AG04450 (cell line): Measurements from ENCODE around the gene C20orf144. TPM values are rescaled to one million over a fixed set of nuclear protein-coding genes. Genes with fewer than 3 reads are reported as not detected.
"Not testable (repeated sequence)": the region's sequence is repeated elsewhere in the genome, so short reads cannot be mapped to it uniquely, and the experiment has no call there.

Source experiments
- CTCF ChIA-PET: fragments of 300-600, 350-600 bp; formaldehyde crosslinking; extraction: SDS; loops from one replicate; lab custom pipeline; 2022; ENCODE audit warnings: antibody characterized with exemption, inconsistent platforms; lab: Charles Lee
- POLR2A ChIA-PET: fragments of 350-600 bp; formaldehyde crosslinking; extraction: SDS; loops from one replicate; lab custom pipeline; 2021; ENCODE audit warnings: antibody characterized with exemption, inconsistent platforms; lab: Yijun Ruan, JAX
- DNase-seq: peaks from one replicate; pipeline ENCODE4 v3.0.0-alpha.2; 2011; ENCODE audit warnings: low read depth, low spot score
- H3K27ac ChIP-seq: one replicate; pipeline ENCODE4 v1.5.1; 2012; ENCODE audit warnings: low read depth, low read length, control low read depth
- H3K27me3 ChIP-seq: one replicate; pipeline ENCODE4 v1.6.0; 2012; ENCODE audit warnings: low read length; ENCODE audit not compliant: control insufficient read depth, insufficient read depth
- H3K4me3 ChIP-seq: 2 replicates; pipeline ENCODE4 v1.5.1; 2011; ENCODE audit warnings: mild to moderate bottlenecking, low read depth, low read length, control low read depth
- H3K9me3 ChIP-seq: 2 replicates; pipeline ENCODE4 v1.5.1; 2012; ENCODE audit warnings: low read length; ENCODE audit not compliant: control insufficient read depth, insufficient read depth
- polyA plus RNA-seq: library from polyadenylated mRNA; depleted of rRNA; stranded (reverse); fragments of >200 nt; gene quantifications from 2 replicates; pipeline ENCODE4 v1.2.3, GENCODE V29; 2011
- TF ChIP-seq, protein P1 (sequence below): IDR thresholded peaks from 2 replicates; pipeline ENCODE4 v1.5.1; 2011; ENCODE audit warnings: low read depth, low read length, control low read depth, inconsistent platforms

The C20orf144 gene
- polyA plus RNA-seq, 1 experiment, result 0.14 TPM

DNA sequence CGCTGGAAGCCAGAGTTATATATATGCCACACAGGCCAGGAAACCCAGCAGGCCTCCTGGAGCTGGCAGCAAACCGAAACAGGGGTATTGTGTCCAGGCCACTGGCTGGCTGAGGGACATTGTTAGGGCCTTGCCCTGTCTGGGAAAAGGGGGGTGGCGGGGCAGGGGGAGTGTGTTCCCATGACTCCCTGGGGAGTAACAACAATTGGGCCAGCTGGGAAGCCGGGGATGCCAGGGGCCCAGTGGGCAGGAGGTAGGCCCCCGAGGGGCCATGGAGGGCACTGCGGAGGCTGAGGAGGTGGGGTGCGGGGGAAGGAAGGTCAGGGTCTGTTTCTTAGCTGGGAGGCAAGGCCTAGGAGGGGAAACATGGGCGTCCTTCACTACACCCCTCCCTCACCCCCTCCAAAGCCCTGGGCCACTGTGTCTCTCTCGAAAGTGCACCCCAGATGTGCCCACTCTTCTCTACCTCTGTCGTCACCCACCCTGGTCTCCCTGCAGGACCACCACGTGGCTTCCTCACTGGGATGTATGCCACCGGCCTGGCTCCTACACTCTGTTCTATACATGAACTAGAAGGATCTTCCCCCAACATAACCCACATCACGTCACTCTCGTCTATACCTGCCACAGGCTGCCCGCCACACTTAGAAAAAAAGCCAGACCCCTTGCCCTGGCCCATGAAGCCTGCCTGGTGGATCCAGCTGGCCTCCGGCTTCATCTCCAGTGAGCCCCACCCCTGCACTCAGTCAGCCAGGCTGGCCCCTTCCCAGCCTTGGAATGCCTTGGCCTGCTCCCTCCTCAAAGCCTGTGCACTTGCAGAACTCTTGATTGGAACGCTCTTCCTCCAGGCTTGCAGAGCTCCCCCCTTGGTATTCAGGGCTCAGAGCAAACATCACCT lies 31.9 kb downstream of the C20orf144 start:
- H3K27ac ChIP-seq, result peak overlapping the region; percentile 2
- H3K9me3 ChIP-seq, result peaks cover 5% of the 10 kb centered on the region; the same call in 1 of the 2 replicates
- TF ChIP-seq, protein P1, sequence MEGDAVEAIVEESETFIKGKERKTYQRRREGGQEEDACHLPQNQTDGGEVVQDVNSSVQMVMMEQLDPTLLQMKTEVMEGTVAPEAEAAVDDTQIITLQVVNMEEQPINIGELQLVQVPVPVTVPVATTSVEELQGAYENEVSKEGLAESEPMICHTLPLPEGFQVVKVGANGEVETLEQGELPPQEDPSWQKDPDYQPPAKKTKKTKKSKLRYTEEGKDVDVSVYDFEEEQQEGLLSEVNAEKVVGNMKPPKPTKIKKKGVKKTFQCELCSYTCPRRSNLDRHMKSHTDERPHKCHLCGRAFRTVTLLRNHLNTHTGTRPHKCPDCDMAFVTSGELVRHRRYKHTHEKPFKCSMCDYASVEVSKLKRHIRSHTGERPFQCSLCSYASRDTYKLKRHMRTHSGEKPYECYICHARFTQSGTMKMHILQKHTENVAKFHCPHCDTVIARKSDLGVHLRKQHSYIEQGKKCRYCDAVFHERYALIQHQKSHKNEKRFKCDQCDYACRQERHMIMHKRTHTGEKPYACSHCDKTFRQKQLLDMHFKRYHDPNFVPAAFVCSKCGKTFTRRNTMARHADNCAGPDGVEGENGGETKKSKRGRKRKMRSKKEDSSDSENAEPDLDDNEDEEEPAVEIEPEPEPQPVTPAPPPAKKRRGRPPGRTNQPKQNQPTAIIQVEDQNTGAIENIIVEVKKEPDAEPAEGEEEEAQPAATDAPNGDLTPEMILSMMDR, result no peak
- ChIA-PET CTCF (interaction anchor here (0.5 kb wide), 1 partner anchor 250 kb away, joined by 3 read pairs; no protein-coding TSS in a partner anchor), POLR2A (no interaction called here)
- no peak for DNase-seq
- no peaks in the 10 kb centered on the region for H3K27me3 ChIP-seq
- no peak overlapping the region for H3K4me3 ChIP-seq

DNA sequence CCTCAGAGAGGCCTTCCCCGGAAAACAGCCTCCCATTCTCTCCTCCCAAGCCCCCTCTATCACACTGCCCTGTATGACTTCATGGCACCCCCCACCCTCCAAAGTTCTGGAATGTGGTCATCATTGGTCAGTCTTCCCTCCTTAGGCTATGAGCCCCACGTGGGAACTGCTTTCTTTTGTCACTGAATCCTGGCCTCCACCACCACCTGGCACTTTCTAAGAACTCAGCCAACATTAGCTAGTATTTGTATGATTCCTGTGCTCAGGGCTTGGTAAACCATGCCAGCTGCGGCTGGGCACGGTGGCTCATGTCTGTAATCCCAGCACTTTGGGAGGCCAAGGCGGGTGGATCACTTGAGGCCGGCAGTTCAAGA lies 32.5 kb downstream of the C20orf144 start:
- ChIA-PET CTCF (interaction anchor here (0.5 kb wide), 1 partner anchor 250 kb away, joined by 3 read pairs; no protein-coding TSS in a partner anchor), POLR2A (no interaction called here)
- Histone ChIP-seq H3K27me3 (no peaks in the 10 kb centered on the region), H3K4me3 (no peak overlapping the region), H3K27ac (no peak overlapping the region), H3K9me3 (peaks cover 5% of the 10 kb centered on the region; the same call in 1 of the 2 replicates)
- no peak for DNase-seq
- TF ChIP-seq, protein P1, result no peak

DNA sequence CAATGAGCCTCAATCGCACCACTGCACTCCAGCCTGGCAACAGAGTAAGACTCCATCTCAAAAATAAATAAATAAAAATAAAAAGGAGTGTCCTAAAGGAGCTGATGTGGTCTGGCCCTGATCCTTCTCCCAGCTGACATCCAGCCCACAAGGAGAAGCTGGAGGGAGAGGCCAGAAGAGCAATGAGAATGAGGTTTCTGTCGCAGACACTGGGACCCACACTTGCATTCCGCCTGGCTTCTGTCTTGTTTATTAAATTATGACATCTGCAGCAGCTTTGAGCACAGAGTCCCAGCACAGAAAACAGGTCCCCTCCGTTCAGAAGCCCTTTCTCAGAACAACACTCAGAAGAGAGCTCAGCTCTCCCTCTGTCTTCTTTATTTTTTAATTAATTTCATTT lies 34.3 kb downstream of the C20orf144 start:
- Histone ChIP-seq H3K4me3 (no peak overlapping the region), H3K9me3 (peaks cover 13% of the 10 kb centered on the region; the same call in 1 of the 2 replicates), H3K27ac (no peak overlapping the region), H3K27me3 (no peaks in the 10 kb centered on the region)
- DNase-seq, result no peak
- TF ChIP-seq, protein P1, result no peak
- ChIA-PET CTCF (interaction anchor here (0.5 kb wide), 1 partner anchor 1557 kb away, joined by 8 read pairs; no protein-coding TSS in a partner anchor), POLR2A (interaction anchor here (0.6 kb wide), 1 partner anchor 25 kb away, joined by 10 read pairs; no protein-coding TSS in a partner anchor)

DNA sequence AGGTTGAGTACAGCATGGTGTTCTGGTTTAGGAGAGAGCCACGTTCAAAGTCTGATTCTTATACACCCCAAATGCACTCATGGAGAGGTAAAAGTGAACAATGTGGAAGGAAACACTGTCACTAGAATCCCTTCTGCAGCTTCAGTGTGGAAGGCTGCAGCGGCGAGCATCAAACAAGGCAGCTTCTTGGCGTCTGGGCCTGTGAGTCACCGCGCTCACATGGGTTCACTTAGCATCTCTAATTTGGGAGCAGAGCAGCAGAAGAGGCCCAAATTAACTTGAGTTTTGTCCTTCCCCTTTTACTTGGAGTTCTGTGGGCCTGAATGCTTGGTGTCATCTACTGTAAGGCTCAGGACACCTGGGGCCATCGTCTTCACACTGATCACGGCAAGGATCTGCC lies 35.0 kb downstream of the C20orf144 start:
- no peaks in the 10 kb centered on the region for H3K27me3 ChIP-seq
- peaks cover 13% of the 10 kb centered on the region; the same call in 1 of the 2 replicates for H3K9me3 ChIP-seq
- no peak overlapping the region for H3K4me3 ChIP-seq
- ChIA-PET CTCF (no interaction called here), POLR2A (no interaction called here)
- no peak for DNase-seq
- no peak overlapping the region for H3K27ac ChIP-seq
- TF ChIP-seq, protein P1, result no peak

DNA sequence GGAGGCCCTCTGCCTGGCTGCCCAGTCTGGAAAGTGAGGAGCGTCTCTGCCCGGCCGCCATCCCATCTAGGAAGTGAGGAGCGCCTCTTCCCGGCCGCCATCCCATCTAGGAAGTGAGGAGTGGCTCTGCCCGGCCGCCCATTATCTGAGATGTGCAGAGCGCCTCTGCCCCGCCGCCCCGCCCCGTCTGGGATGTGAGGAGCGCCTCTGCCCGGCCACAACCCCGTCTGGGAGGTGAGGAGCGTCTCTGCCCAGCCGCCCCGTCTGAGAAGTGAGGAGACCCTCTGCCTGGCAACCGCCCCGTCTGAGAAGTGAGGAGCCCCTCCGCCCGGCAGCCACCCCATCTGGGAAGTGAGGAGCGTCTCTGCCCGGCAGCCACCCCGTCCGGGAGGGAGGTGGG lies 36.8 kb downstream of the C20orf144 start:
- POLR2A ChIA-PET, DNase-seq, CTCF ChIA-PET, H3K4me3 ChIP-seq, H3K27me3 ChIP-seq, H3K27ac ChIP-seq: not testable (repeated sequence)
- peaks cover 13% of the 10 kb centered on the region; the same call in 1 of the 2 replicates for H3K9me3 ChIP-seq

DNA sequence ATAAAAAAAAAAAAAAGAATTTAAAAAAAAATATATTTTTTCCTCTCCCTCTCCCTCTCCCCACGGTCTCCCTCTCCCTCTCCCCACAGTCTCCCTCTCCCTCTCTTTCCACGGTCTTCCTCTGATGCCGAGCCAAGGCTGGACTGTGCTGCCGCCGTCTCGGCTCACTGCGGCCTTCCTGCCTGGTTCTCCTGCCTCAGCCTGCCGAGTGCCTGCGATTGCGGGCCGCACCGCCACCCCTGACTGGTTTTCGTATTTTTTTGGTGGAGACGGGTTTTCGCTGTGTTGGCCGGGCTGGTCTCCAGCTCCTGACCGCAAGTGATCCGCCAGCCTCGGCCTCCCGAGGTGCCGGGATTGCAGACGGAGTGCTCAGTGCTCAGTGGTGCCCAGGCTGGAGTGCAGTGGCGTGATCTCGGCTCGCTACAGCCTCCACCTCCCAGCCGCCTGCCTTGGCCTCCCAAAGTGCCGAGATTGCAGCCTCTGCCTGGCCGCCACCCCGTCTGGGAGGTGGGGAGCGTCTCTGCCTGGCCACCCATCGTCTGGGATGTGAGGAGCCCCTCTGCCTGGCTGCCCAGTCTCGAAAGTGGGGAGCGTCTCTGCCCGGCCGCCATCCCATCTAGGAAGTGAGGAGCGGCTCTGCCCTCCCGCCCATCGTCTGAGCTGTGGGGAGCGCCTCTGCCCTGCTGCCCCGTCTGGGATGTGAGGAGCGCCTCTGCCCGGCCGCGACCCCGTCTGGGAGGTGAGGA lies 38.7 kb downstream of the C20orf144 start:
- CTCF ChIA-PET, DNase-seq, H3K4me3 ChIP-seq, H3K27ac ChIP-seq, POLR2A ChIA-PET, H3K27me3 ChIP-seq: not testable (repeated sequence)
- peaks cover 13% of the 10 kb centered on the region; the same call in 1 of the 2 replicates for H3K9me3 ChIP-seq
